Coronary artery (tissue), 2 donors: ENCODE data around the gene NDRG3.

Experiments used
- DNase-seq: peaks from one replicate; pipeline ENCODE4 v3.0.0-alpha.2; 2017; ENCODE audit warnings: low spot score
- H3K27ac ChIP-seq, 2 donors: fragments of 200-600 bp; sonication (generic); one replicate each; pipeline ENCODE4 v1.5.1; 2016 to 2019
- H3K4me3 ChIP-seq: fragments of 200-600 bp; sonication (generic); 2 replicates; pipeline ENCODE4 v1.5.1; 2016; ENCODE audit warnings: mild to moderate bottlenecking, moderate library complexity
- CTCF ChIP-seq: fragments of 200-600 bp; sonication (generic); IDR thresholded peaks from one replicate; pipeline ENCODE4 v1.5.1; 2019; ENCODE audit warnings: antibody characterized with exemption

Gene NDRG3

GRCh38 chr20:36745927-36746659 is at the start of gene NDRG3:
Gene NDRG3, minus strand, starts transcription at chr20:36746090. Its CDS starts 24,355 bp downstream, at chr20:36721735.
- Histone ChIP-seq H3K27ac (peak within 1 kb of the TSS; percentile 81 to 88), H3K4me3 (peak within 1 kb of the TSS; percentile 84)
- TF ChIP-seq CTCF: no peak
- peak; percentile 93 for DNase-seq

GRCh38 chr20:36794116-36794474 is 48.2 kb upstream of the NDRG3 start:
- Histone ChIP-seq H3K27ac (no peak overlapping the region), H3K4me3 (no peak overlapping the region)
- TF ChIP-seq CTCF: no peak
- DNase-seq: no peak

GRCh38 chr20:36793294-36794115 is 47.6 kb upstream of the NDRG3 start:
- no peak for DNase-seq
- no peak overlapping the region for H3K4me3 ChIP-seq
- TF ChIP-seq CTCF: no peak
- H3K27ac ChIP-seq: no peak overlapping the region

- no peak overlapping the region for H3K27ac ChIP-seq
- no peak overlapping the region for H3K4me3 ChIP-seq
- no peak for TF ChIP-seq CTCF
- DNase-seq: no peak
Measured at GRCh38 chr20:36792422-36792821, 46.5 kb upstream of the NDRG3 start.

GRCh38 chr20:36791862-36792261 is 46.0 kb upstream of the NDRG3 start:
- DNase-seq: no peak
- no peak overlapping the region for H3K27ac ChIP-seq
- no peak for TF ChIP-seq CTCF
- H3K4me3 ChIP-seq: no peak overlapping the region

GRCh38 chr20:36786663-36787062 is 40.8 kb upstream of the NDRG3 start:
- H3K27ac ChIP-seq: no peak overlapping the region
- no peak overlapping the region for H3K4me3 ChIP-seq

More at GRCh38 chr20:36786663-36787062, 40.8 kb upstream of the NDRG3 start:
- TF ChIP-seq CTCF: no peak
- no peak for DNase-seq
